HG03097 (cell line): ENCODE results near the gene FRK.
"Not testable (repeated sequence)": the region's sequence is repeated elsewhere in the genome, so short reads cannot be mapped to it uniquely, and the experiment has no call there.

Source experiments
- ATAC-seq: cut with Tn5 transposase; IDR thresholded peaks from one replicate; pipeline ENCODE4 v1.9.1; 2021; ENCODE audit not compliant: unreplicated experiment, low FRiP score

The FRK gene

GRCh38 chr6:116010790-116011401 is 49.8 kb downstream of the FRK start:
- peak; percentile 38 for ATAC-seq

- ATAC-seq, result no peak
Measured at GRCh38 chr6:116010386-116010785, 50.3 kb downstream of the FRK start.

GRCh38 chr6:116008470-116009243 is 52.0 kb downstream of the FRK start:
- ATAC-seq, result peak; percentile 47

- ATAC-seq, result no peak
Measured at GRCh38 chr6:116004841-116005815, 55.6 kb downstream of the FRK start.

GRCh38 chr6:116003668-116004067 is 57.0 kb downstream of the FRK start:
- ATAC-seq, result peak; percentile 64

- ATAC-seq, result no peak
Measured at GRCh38 chr6:116002756-116003155, 57.9 kb downstream of the FRK start.

GRCh38 chr6:115999235-115999634 is 61.5 kb downstream of the FRK start:
- ATAC-seq, result no peak

- ATAC-seq, result no peak
Measured at GRCh38 chr6:115997990-115998585, 62.6 kb downstream of the FRK start.

GRCh38 chr6:115986026-115986425 is 74.7 kb downstream of the FRK start:
- no peak for ATAC-seq

GRCh38 chr6:115984809-115985208 is 75.9 kb downstream of the FRK start:
- no peak for ATAC-seq

- ATAC-seq, result no peak
Measured at GRCh38 chr6:115983998-115984397, 76.7 kb downstream of the FRK start.

GRCh38 chr6:115982453-115982852 is 78.2 kb downstream of the FRK start:
- no peak for ATAC-seq

GRCh38 chr6:115977220-115977619 is 83.5 kb downstream of the FRK start:
- no peak for ATAC-seq

- ATAC-seq, result no peak
Measured at GRCh38 chr6:115976321-115976870, 84.3 kb downstream of the FRK start.

- no peak for ATAC-seq
Measured at GRCh38 chr6:115972679-115973078, 88.0 kb downstream of the FRK start.

- no peak for ATAC-seq
Measured at GRCh38 chr6:115971785-115972184, 88.9 kb downstream of the FRK start.

GRCh38 chr6:115969930-115970273 is 90.8 kb downstream of the FRK start:
- ATAC-seq, result no peak

- no peak for ATAC-seq
Measured at GRCh38 chr6:115969207-115969929, 91.3 kb downstream of the FRK start.

GRCh38 chr6:115960286-115960685 is 100.4 kb downstream of the FRK start:
- ATAC-seq, result not testable (repeated sequence)

GRCh38 chr6:115958958-115959357 is 101.7 kb downstream of the FRK start:
- no peak for ATAC-seq
